Fibroblast of lung (primary cell): Measurements from ENCODE around the gene DEFB113. TPM values are rescaled to one million over a fixed set of nuclear protein-coding genes. Genes with fewer than 3 reads are reported as not detected.

Source experiments
- DNase-seq, 2 donors: peaks; one replicate each; pipeline versions ENCODE4 v3.0.0 to v3.0.0-alpha.2; 2010; ENCODE audit warnings: low read depth in 2 of 2
- H2AFZ ChIP-seq: 2 replicates; pipeline ENCODE4 v1.5.1; 2012; ENCODE audit warnings: low read length, control low read depth, inconsistent platforms
- H3K27ac ChIP-seq: 2 replicates; pipeline ENCODE4 v1.5.1; 2011; ENCODE audit warnings: low read length, control low read depth; ENCODE audit not compliant: insufficient read depth
- H3K27me3 ChIP-seq: 2 replicates; pipeline ENCODE4 v1.5.1; 2011; ENCODE audit warnings: mild to moderate bottlenecking, low read length; ENCODE audit not compliant: control insufficient read depth, insufficient read depth
- H3K36me3 ChIP-seq: 2 replicates; pipeline ENCODE4 v1.5.1; 2011; ENCODE audit warnings: low read length; ENCODE audit not compliant: control insufficient read depth, insufficient read depth
- H3K4me1 ChIP-seq: 2 replicates; pipeline ENCODE4 v1.5.1; 2011; ENCODE audit warnings: low read length; ENCODE audit not compliant: control insufficient read depth, insufficient read depth; ENCODE audit errors: extremely low read depth
- H3K4me2 ChIP-seq: 2 replicates; pipeline ENCODE4 v1.5.1; 2011; ENCODE audit warnings: low read length, control low read depth; ENCODE audit not compliant: insufficient read depth; ENCODE audit errors: extremely low read depth
- H3K4me3 ChIP-seq, 4 experiments: fragments of 200-600 bp in 1 of 4; sonication (generic) in 1 of 4; replicated peaks in 1 of 4; 2 replicates each; pipeline ENCODE4 v1.5.1; 2011 to 2016; ENCODE audit warnings: low read length in 4 of 4, low read depth in 3 of 4, mild to moderate bottlenecking in 3 of 4, control low read depth in 2 of 4, inconsistent platforms in 1 of 4, mixed read lengths in 1 of 4; ENCODE audit not compliant: insufficient read depth in 1 of 4; ENCODE audit errors: control extremely low read depth in 1 of 4
- H3K79me2 ChIP-seq: 2 replicates; pipeline ENCODE4 v1.5.1; 2012; ENCODE audit warnings: mild to moderate bottlenecking, low read length, inconsistent platforms; ENCODE audit not compliant: control insufficient read depth, insufficient read depth
- H3K9ac ChIP-seq: 2 replicates; pipeline ENCODE4 v1.5.1; 2011; ENCODE audit warnings: mild to moderate bottlenecking, low read length, control low read depth; ENCODE audit not compliant: insufficient read depth
- H3K9me3 ChIP-seq: 2 replicates; pipeline ENCODE4 v1.5.1; 2012; ENCODE audit warnings: low read depth, low read length; ENCODE audit not compliant: control insufficient read depth, insufficient read depth
- H4K20me1 ChIP-seq: 2 replicates; pipeline ENCODE4 v1.5.1; 2011; ENCODE audit warnings: low read length; ENCODE audit not compliant: control insufficient read depth, insufficient read depth; ENCODE audit errors: extremely low read depth
- CTCF ChIP-seq, 2 donors: IDR thresholded peaks in 1 of 2; conservative IDR thresholded peaks in 1 of 2; 1 replicate in 1 of 2; 2 replicates in 1 of 2; pipeline ENCODE4 v1.5.1; 2011 to 2012; ENCODE audit warnings: low read length in 2 of 2, control low read depth in 1 of 2, inconsistent platforms in 1 of 2, low read depth in 1 of 2, mild to moderate bottlenecking in 1 of 2
- EZH2 ChIP-seq: IDR thresholded peaks from 2 replicates; pipeline ENCODE4 v1.5.1; 2012; ENCODE audit warnings: low read length, control low read depth, mild to moderate bottlenecking; ENCODE audit errors: missing control alignments
- polyA plus RNA-seq, 2 donors: library from polyadenylated mRNA; depleted of rRNA in 1 of 2; stranded (reverse) in 1 of 2; unstranded in 1 of 2; fragments of >200 nt; gene quantifications; 2 replicates each; pipeline ENCODE4 v1.2.1, GENCODE V29; 2011 to 2012; ENCODE audit warnings: missing spikeins in 1 of 2
- total RNA-seq: library from RNA; depleted of rRNA; stranded (reverse); fragments of >200 nt; gene quantifications from 2 replicates; pipeline ENCODE4 v1.2.1, GENCODE V29; 2014

DEFB113 gene
- total and polyA plus RNA-seq, 2 donors (not counting 1 experiment from before 2014, with no cell fraction given), result not detected

- Histone ChIP-seq H3K79me2 (no peaks in the 10 kb centered on the region), H3K36me3 (no peaks in the 10 kb centered on the region), H3K4me3 (no peak overlapping the region), H3K27ac (no peak overlapping the region), H3K27me3 (no peaks in the 10 kb centered on the region), H3K9ac (no peak overlapping the region), H3K4me1 (no peaks in the 10 kb centered on the region), H3K9me3 (no peaks in the 10 kb centered on the region), H2AFZ (no peak overlapping the region), H3K4me2 (no peak overlapping the region), H4K20me1 (no peaks in the 10 kb centered on the region)
- no peak for DNase-seq
- TF ChIP-seq CTCF (conservative IDR thresholded peaks at IDR 0.05 in 1 of 2, IDR thresholded peaks at IDR 0.05 in 1 of 2; ENCODE audit: low read depth in 1 of 2, low read length in 2 of 2) (no peak), EZH2 (no peak)
These were observed 40.1 kb downstream of the DEFB113 start for GRCh38 chr6:49929340-49929739.

DNA sequence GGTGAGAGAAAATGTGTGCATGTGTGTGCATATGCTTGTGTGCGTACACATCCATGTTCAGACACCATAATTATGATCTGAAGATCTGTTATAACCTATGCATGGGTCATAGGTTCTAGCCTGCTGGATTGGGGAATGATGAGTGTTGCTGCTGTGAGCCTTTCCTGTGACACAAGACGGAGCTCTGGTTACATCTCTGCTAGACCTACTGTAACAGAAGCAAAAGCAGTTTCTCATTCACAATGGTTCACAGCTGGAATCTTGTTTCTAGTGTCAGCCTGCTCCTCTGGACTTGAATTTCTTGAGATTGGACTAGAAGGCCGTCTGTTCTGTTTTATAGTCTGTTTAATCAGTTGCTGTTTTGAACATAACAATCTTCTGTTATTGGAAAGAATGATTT lies 45.6 kb downstream of the DEFB113 start:
- H3K36me3 ChIP-seq, result no peaks in the 10 kb centered on the region

GRCh38 chr6:49919935-49920644 lies 49.3 kb downstream of the DEFB113 start:
- Histone ChIP-seq H3K4me2 (no peak overlapping the region), H3K9ac (no peak overlapping the region), H3K27me3 (no peaks in the 10 kb centered on the region), H4K20me1 (no peaks in the 10 kb centered on the region), H3K4me1 (no peaks in the 10 kb centered on the region), H2AFZ (no peak overlapping the region), H3K4me3 (no peak overlapping the region), H3K79me2 (no peaks in the 10 kb centered on the region), H3K9me3 (no peaks in the 10 kb centered on the region), H3K36me3 (no peaks in the 10 kb centered on the region), H3K27ac (no peak overlapping the region)
- TF ChIP-seq CTCF (conservative IDR thresholded peaks at IDR 0.05 in 1 of 2, IDR thresholded peaks at IDR 0.05 in 1 of 2; ENCODE audit: low read depth in 1 of 2, low read length in 2 of 2), result no peak
- DNase-seq, result no peak

More for the DNA sequence above, 45.6 kb downstream of the DEFB113 start:
- Histone ChIP-seq H3K27me3 (no peaks in the 10 kb centered on the region), H3K9me3 (no peaks in the 10 kb centered on the region), H3K9ac (no peak overlapping the region), H3K4me2 (no peak overlapping the region), H3K4me1 (no peaks in the 10 kb centered on the region), H3K4me3 (no peak overlapping the region), H4K20me1 (no peaks in the 10 kb centered on the region), H3K79me2 (no peaks in the 10 kb centered on the region), H3K27ac (no peak overlapping the region), H2AFZ (no peak overlapping the region)
- TF ChIP-seq CTCF (conservative IDR thresholded peaks at IDR 0.05 in 1 of 2, IDR thresholded peaks at IDR 0.05 in 1 of 2; ENCODE audit: low read depth in 1 of 2, low read length in 2 of 2) (no peak), EZH2 (no peak)
- peak in 1 of 2 donors; percentile 36 for DNase-seq
